Suprapubic skin (tissue), 3 donors: Measurements from ENCODE around the gene SHISA9.

Experiments
- CTCF ChIP-seq, 2 donors: fragments of 200-600 bp in 1 of 2; fragments of 450-650 bp in 1 of 2; sonication (generic) in 1 of 2; IDR thresholded peaks; one replicate each; pipeline ENCODE4 v1.5.1; 2016 to 2019; ENCODE audit warnings: antibody characterized with exemption in 2 of 2, mild to moderate bottlenecking in 1 of 2, moderate library complexity in 1 of 2
- POLR2AphosphoS5 ChIP-seq, 3 donors: sonication (generic); formaldehyde crosslinking; IDR thresholded peaks; one replicate each; pipeline ENCODE4 v1.6.1; 2017; ENCODE audit warnings: antibody characterized with exemption in 3 of 3

- TF ChIP-seq CTCF (IDR thresholded peaks at IDR 0.05) (no peak), POLR2AphosphoS5 (IDR thresholded peaks at IDR 0.05) (no peak)
Observed at GRCh38 chr16:13046061-13046821, 144.8 kb downstream of the SHISA9 start.
